ENCODE data around the gene IRF2BP2. TPM values are rescaled to one million over a fixed set of nuclear protein-coding genes. Genes with fewer than 3 reads are reported as not detected.

IRF2BP2 gene
- total RNA-seq, 2 experiments from 2014 or later = 71.5 to 72.0 TPM

- Mint-ChIP-seq H3K36me3 (ENCODE audit: low read depth) (no peaks in the 10 kb centered on the region), H3K4me1 (ENCODE audit: low read depth) (no peaks in the 10 kb centered on the region), H3K27ac (no peak overlapping the region), H3K9me3 (ENCODE audit: insufficient read depth) (no peaks in the 10 kb centered on the region), H3K4me3 (no peak overlapping the region), H3K27me3 (ENCODE audit: low read depth) (no peaks in the 10 kb centered on the region)
- no peak for ATAC-seq
- no peak for DNase-seq
- POLR2A ChIA-PET = no interaction called here
- CTCF ChIA-PET = interaction anchor here (1.4 kb wide), 1 partner anchor 41 kb away, joined by 3 read pairs; no protein-coding TSS in a partner anchor
Measured at GRCh38 chr1:234556245-234556943, 53.6 kb downstream of the IRF2BP2 start.

- Mint-ChIP-seq H3K4me3 (no peak overlapping the region), H3K4me1 (ENCODE audit: low read depth) (no peaks in the 10 kb centered on the region), H3K36me3 (ENCODE audit: low read depth) (no peaks in the 10 kb centered on the region), H3K9me3 (ENCODE audit: insufficient read depth) (no peaks in the 10 kb centered on the region), H3K27ac (no peak overlapping the region), H3K27me3 (ENCODE audit: low read depth) (no peaks in the 10 kb centered on the region)
- DNase-seq (no peak), ATAC-seq (no peak)
- ChIA-PET CTCF (no interaction called here), POLR2A (no interaction called here)
Measured at GRCh38 chr1:234555390-234556024, 54.5 kb downstream of the IRF2BP2 start.

- no peaks in the 10 kb centered on the region for H3K4me1 Mint-ChIP-seq (ENCODE audit: low read depth)
- ChIA-PET CTCF (no interaction called here), POLR2A (no interaction called here)
- H3K36me3 Mint-ChIP-seq (ENCODE audit: low read depth) = no peaks in the 10 kb centered on the region
- no peak overlapping the region for H3K4me3 Mint-ChIP-seq
- H3K27ac Mint-ChIP-seq = no peak overlapping the region
- no peaks in the 10 kb centered on the region for H3K27me3 Mint-ChIP-seq (ENCODE audit: low read depth)
- H3K9me3 Mint-ChIP-seq (ENCODE audit: insufficient read depth) = no peaks in the 10 kb centered on the region
- no peak for DNase-seq
- no peak for ATAC-seq
Measured at GRCh38 chr1:234554698-234555311, 55.2 kb downstream of the IRF2BP2 start.

Other genes with a start within 250 kb of the IRF2BP2 start
- 10 to 100 TPM; 39.2 to 40.0 TPM for gene COA6, start 236.7 kb downstream of the IRF2BP2 start, total RNA-seq
- gene TARBP1, start 131.0 kb downstream of the IRF2BP2 start, total RNA-seq = 10 to 100 TPM; 35.7 TPM

Data from activated CD8-positive, alpha-beta T cell treated with anti-CD3 and anti-CD28 coated beads, Interleukin-2, amount 10 ng/mL, durations not matched to agents 7 days and 5 days (primary cell).